Osteocyte (in vitro differentiated cells): ENCODE measurements around the gene OR5B3. TPM values are rescaled to one million over a fixed set of nuclear protein-coding genes. Genes with fewer than 3 reads are reported as not detected.
A peak's percentile ranks its signal among the peaks of the same experiment; 100 is the strongest.

Experiments
- DNase-seq: peaks from one replicate; pipeline ENCODE4 v3.0.0; 2021; ENCODE audit warnings: mixed read lengths; ENCODE audit not compliant: unreplicated experiment; ENCODE audit errors: extremely low spot score
- H3K27ac Mint-ChIP-seq: one replicate; pipeline ENCODE4 v1.8.0; 2021; ENCODE audit warnings: mild to moderate bottlenecking, mixed read lengths; ENCODE audit not compliant: unreplicated experiment
- H3K27me3 Mint-ChIP-seq: one replicate; pipeline ENCODE4 v1.8.0; 2021; ENCODE audit warnings: mixed read lengths; ENCODE audit not compliant: unreplicated experiment
- H3K36me3 Mint-ChIP-seq: one replicate; pipeline ENCODE4 v1.8.0; 2021; ENCODE audit warnings: mixed read lengths; ENCODE audit not compliant: unreplicated experiment
- H3K4me1 Mint-ChIP-seq: one replicate; pipeline ENCODE4 v1.8.0; 2021; ENCODE audit warnings: mixed read lengths; ENCODE audit not compliant: unreplicated experiment
- H3K4me3 Mint-ChIP-seq: one replicate; pipeline ENCODE4 v1.8.0; 2021; ENCODE audit warnings: mild to moderate bottlenecking, moderate library complexity, mixed read lengths; ENCODE audit not compliant: unreplicated experiment
- H3K9me3 Mint-ChIP-seq: one replicate; pipeline ENCODE4 v1.8.0; 2021; ENCODE audit warnings: mixed read lengths; ENCODE audit not compliant: unreplicated experiment
- CTCF ChIP-seq: fragments of 200-600 bp; sonication (generic); IDR thresholded peaks from 2 replicates; pipeline ENCODE4 v1.5.0; 2021; ENCODE audit warnings: antibody characterized with exemption, mild to moderate bottlenecking, moderate library complexity
- total RNA-seq: library from RNA; stranded (reverse); gene quantifications from 2 replicates; pipeline ENCODE4 v1.2.1, GENCODE V29; 2021

Gene OR5B3
- total RNA-seq, 1 donor from 2014 or later = not detected

GRCh38 chr11:58395581-58395980, 11.1 kb downstream of the OR5B3 start:
- H3K4me1 Mint-ChIP-seq = peaks cover 40% of the 10 kb centered on the region
- DNase-seq = no peak
- no peaks in the 10 kb centered on the region for H3K27me3 Mint-ChIP-seq
- H3K4me3 Mint-ChIP-seq = no peak overlapping the region
- peaks cover 19% of the 10 kb centered on the region for H3K9me3 Mint-ChIP-seq
- no peaks in the 10 kb centered on the region for H3K36me3 Mint-ChIP-seq
- TF ChIP-seq CTCF = no peak
- H3K27ac Mint-ChIP-seq = no peak overlapping the region

- no peaks in the 10 kb centered on the region for H3K36me3 Mint-ChIP-seq
- H3K9me3 Mint-ChIP-seq = peaks cover 19% of the 10 kb centered on the region
- H3K4me1 Mint-ChIP-seq = peaks cover 40% of the 10 kb centered on the region
- no peak overlapping the region for H3K4me3 Mint-ChIP-seq
- no peak for DNase-seq
- no peaks in the 10 kb centered on the region for H3K27me3 Mint-ChIP-seq
- H3K27ac Mint-ChIP-seq = peak overlapping the region; percentile 52
- no peak for TF ChIP-seq CTCF
These were observed 12.5 kb downstream of the OR5B3 start for GRCh38 chr11:58394195-58394594.

GRCh38 chr11:58392746-58393145, 13.9 kb downstream of the OR5B3 start:
- Mint-ChIP-seq H3K36me3 (no peaks in the 10 kb centered on the region), H3K9me3 (peaks cover 19% of the 10 kb centered on the region), H3K27me3 (no peaks in the 10 kb centered on the region)

GRCh38 chr11:58391879-58392278, 14.8 kb downstream of the OR5B3 start:
- no peak for DNase-seq
- H3K27ac Mint-ChIP-seq = no peak overlapping the region

More at GRCh38 chr11:58392746-58393145, 13.9 kb downstream of the OR5B3 start:
- Mint-ChIP-seq H3K4me3 (no peak overlapping the region), H3K4me1 (peaks cover 40% of the 10 kb centered on the region), H3K27ac (no peak overlapping the region)
- DNase-seq = no peak
- no peak for TF ChIP-seq CTCF

GRCh38 chr11:58390551-58391063, 16.1 kb downstream of the OR5B3 start:
- no peaks in the 10 kb centered on the region for H3K36me3 Mint-ChIP-seq
- no peak overlapping the region for H3K27ac Mint-ChIP-seq
- no peak overlapping the region for H3K4me3 Mint-ChIP-seq
- no peak for TF ChIP-seq CTCF
- peaks cover 14% of the 10 kb centered on the region for H3K9me3 Mint-ChIP-seq
- H3K4me1 Mint-ChIP-seq = peaks cover 39% of the 10 kb centered on the region
- DNase-seq = no peak
- no peaks in the 10 kb centered on the region for H3K27me3 Mint-ChIP-seq

More at GRCh38 chr11:58391879-58392278, 14.8 kb downstream of the OR5B3 start:
- no peak for TF ChIP-seq CTCF
- H3K36me3 Mint-ChIP-seq = no peaks in the 10 kb centered on the region
- H3K27me3 Mint-ChIP-seq = no peaks in the 10 kb centered on the region
- H3K4me3 Mint-ChIP-seq = no peak overlapping the region
- peaks cover 42% of the 10 kb centered on the region for H3K4me1 Mint-ChIP-seq
- peaks cover 18% of the 10 kb centered on the region for H3K9me3 Mint-ChIP-seq
